K562 (cell line): ENCODE data around the gene MAD2L1BP. TPM values are rescaled to one million over a fixed set of nuclear protein-coding genes. Genes with fewer than 3 reads are reported as not detected.

Experiments
- AFF1 ChIP-seq, 2 experiments: fragments of 450-650 bp; IDR thresholded peaks; 2 replicates each; pipeline ENCODE4 v1.6.1; 2018; ENCODE audit warnings: mild to moderate bottlenecking in 2 of 2, low read depth in 1 of 2; ENCODE audit not compliant: partially characterized antibody in 2 of 2
- CHCHD3 ChIP-seq: fragments of 250-450 bp; sonication (Bioruptor Pico); IDR thresholded peaks from 2 replicates; pipeline ENCODE4 v2.1.2; 2022; ENCODE audit warnings: mild to moderate bottlenecking
- DMBX1 ChIP-seq: fragments of 250-450 bp; sonication (Bioruptor Pico); IDR thresholded peaks from 2 replicates; pipeline ENCODE4 v1.8.0; 2022; ENCODE audit warnings: inconsistent platforms, mild to moderate bottlenecking, moderate library complexity, borderline replicate concordance
- EP300 ChIP-seq: IDR thresholded peaks from 2 replicates; pipeline ENCODE4 v1.6.1; 2012; ENCODE audit warnings: low read length, improper control_type of control experiment
- FOXA3 ChIP-seq, 2 experiments: fragments of 450-650 bp in 1 of 2; sonication (generic) in 1 of 2; formaldehyde crosslinking; IDR thresholded peaks in 1 of 2; conservative IDR thresholded peaks in 1 of 2; 2 replicates each; pipeline versions ENCODE4 v1.4.0 to v1.8.0; 2020 to 2022; ENCODE audit warnings: mild to moderate bottlenecking in 2 of 2, missing genetic modification reagents in 1 of 2
- GTF2B ChIP-seq: IDR thresholded peaks from 2 replicates; pipeline ENCODE4 v1.6.1; 2011; ENCODE audit not compliant: insufficient read length; ENCODE audit errors: extremely low read depth
- GTF3C2 ChIP-seq: IDR thresholded peaks from 3 replicates; pipeline ENCODE4 v1.6.1; 2011; ENCODE audit warnings: borderline replicate concordance, mild to moderate bottlenecking, moderate library complexity; ENCODE audit not compliant: insufficient read length; ENCODE audit errors: extremely low read depth
- ILK ChIP-seq: fragments of 450-650 bp; IDR thresholded peaks from 2 replicates; pipeline ENCODE4 v1.6.1; 2016; ENCODE audit warnings: missing genetic modification characterization, low read depth, mild to moderate bottlenecking, missing compliant biosample characterization, moderate library complexity, borderline replicate concordance
- KAT7 ChIP-seq: sonication (generic); formaldehyde crosslinking; IDR thresholded peaks from 2 replicates; pipeline ENCODE4 v1.8.0; 2022; ENCODE audit warnings: missing genetic modification reagents, mild to moderate bottlenecking, borderline replicate concordance
- MAFG ChIP-seq: fragments of 450-650 bp; conservative IDR thresholded peaks from 2 replicates; pipeline ENCODE4 v1.6.1; 2016; ENCODE audit warnings: missing genetic modification characterization, missing compliant biosample characterization
- NFATC3 ChIP-seq: fragments of 450-650 bp; IDR thresholded peaks from 2 replicates; pipeline ENCODE4 v1.6.1; 2017; ENCODE audit warnings: mild to moderate bottlenecking
- RB1 ChIP-seq: fragments of 450-650 bp; IDR thresholded peaks from 2 replicates; pipeline ENCODE4 v1.6.1; 2017; ENCODE audit warnings: low read depth, mild to moderate bottlenecking
- RBFOX2 ChIP-seq: fragments of 200-400 bp; formaldehyde crosslinking; IDR thresholded peaks from 2 replicates; pipeline ENCODE4 v1.6.1; 2017; ENCODE audit warnings: low read depth, mild to moderate bottlenecking, low read length, moderate library complexity
- TCF15 ChIP-seq: fragments of 250-450 bp; sonication (Bioruptor Pico); IDR thresholded peaks from 2 replicates; pipeline ENCODE4 v1.8.0; 2022; ENCODE audit warnings: moderate library complexity, mild to moderate bottlenecking, inconsistent platforms
- ZFX ChIP-seq: sonication (generic); formaldehyde crosslinking; IDR thresholded peaks from 2 replicates; pipeline ENCODE4 v1.8.0; 2022; ENCODE audit warnings: mild to moderate bottlenecking, missing genetic modification reagents, moderate library complexity
- ZNF124 ChIP-seq: sonication (generic); formaldehyde crosslinking; IDR thresholded peaks from 2 replicates; pipeline ENCODE4 v1.8.1; 2022; ENCODE audit warnings: missing genetic modification reagents
- ZNF384 ChIP-seq: IDR thresholded peaks from 2 replicates; pipeline ENCODE4 v1.6.1; 2012; ENCODE audit warnings: low read depth, low read length, improper control_type of control experiment
- ZNF696 ChIP-seq: fragments of 250-450 bp; sonication (Bioruptor Pico); conservative IDR thresholded peaks from 2 replicates; pipeline ENCODE4 v1.4.0; 2020; ENCODE audit warnings: mild to moderate bottlenecking, moderate library complexity
- ZNF778 ChIP-seq: fragments of 450-650 bp; formaldehyde crosslinking; IDR thresholded peaks from 2 replicates; pipeline ENCODE4 v1.4.0; 2020; ENCODE audit warnings: mild to moderate bottlenecking, moderate library complexity
- polyA plus RNA-seq, 8 experiments: library from polyadenylated mRNA; depleted of rRNA in 4 of 8; stranded (reverse) in 5 of 8; unstranded in 3 of 8; fragments of >200 nt; fragmentation: Nextera tagmentation in 2 of 8; fragmentation: Illumina TruSeq in 1 of 8; extraction: Ambion mirVana in 2 of 8; extraction: Trizol in 1 of 8; gene quantifications; 2 replicates each; pipeline versions ENCODE4 v1.2.1 to v1.2.3, GENCODE V29; 2011 to 2014; ENCODE audit warnings: inconsistent platforms in 1 of 8, missing spikeins in 1 of 8
- total RNA-seq, 7 experiments: library from RNA; depleted of rRNA in 6 of 7; stranded (reverse); fragments of >200 nt in 6 of 7; fragmentation: Illumina TruSeq in 2 of 7; extraction: Trizol in 2 of 7; gene quantifications; 2 replicates each; pipeline versions ENCODE4 v1.2.1 to v1.2.3, GENCODE V29; 2011 to 2021; ENCODE audit warnings: low replicate concordance in 1 of 7

The MAD2L1BP gene
- total and polyA plus RNA-seq, 9 of the 15 experiments (the other 6 are each of a cell fraction or from before 2014, with no cell fraction given), result 69.7 to 321 (median 111) TPM

- peak; percentile 59; the same call in 1 of the 2 replicates for TF ChIP-seq CHCHD3 (CRISPR knock-in tag)
- peak; percentile 55 for TF ChIP-seq GTF2B
- peak; percentile 23 for TF ChIP-seq GTF3C2
- TF ChIP-seq ILK, result no peak
- no peak for TF ChIP-seq MAFG (tag)
- no peak for TF ChIP-seq ZNF124
- peak in 1 of 2 experiments; percentile 91 for TF ChIP-seq AFF1 (IDR thresholded peaks at IDR 0.05; ENCODE audit: low read depth in 1 of 2, partially characterized antibody in 2 of 2)
- TF ChIP-seq DMBX1 (CRISPR knock-in tag), result peak; percentile 95
- TF ChIP-seq NFATC3, result peak; percentile 78; the same call in 1 of the 2 replicates
- no peak for TF ChIP-seq ZNF384
- TF ChIP-seq ZNF696, result no peak
- no peak for TF ChIP-seq ZFX (CRISPR knock-in tag)
- peak; percentile 81; the same call in 1 of the 2 replicates for TF ChIP-seq KAT7 (CRISPR knock-in tag)
- TF ChIP-seq RBFOX2, result no peak
- TF ChIP-seq FOXA3 (CRISPR knock-in tag; conservative IDR thresholded peaks at IDR 0.05 in 1 of 2, IDR thresholded peaks at IDR 0.05 in 1 of 2), result peak; percentile 26 to 56; a peak in 2 of 4 replicates
- no peak for TF ChIP-seq ZNF778 (CRISPR knock-in tag)
- 0 out of 2 replicates have a peak, but pooled peaks have one; percentile 33 for TF ChIP-seq RB1
- TF ChIP-seq EP300, result peak; percentile 98
- peak; percentile 91; the same call in 1 of the 2 replicates for TF ChIP-seq TCF15 (CRISPR knock-in tag)
Measured at GRCh38 chr6:43630980-43631619, 4.5 kb upstream of the MAD2L1BP start (continued).
